ENCODE measurements around the gene USP34. TPM values are rescaled to one million over a fixed set of nuclear protein-coding genes. Genes with fewer than 3 reads are reported as not detected.

Gene USP34
- total RNA-seq, 4 donors from 2014 or later = 120 to 210 (median 157) TPM

DNA sequence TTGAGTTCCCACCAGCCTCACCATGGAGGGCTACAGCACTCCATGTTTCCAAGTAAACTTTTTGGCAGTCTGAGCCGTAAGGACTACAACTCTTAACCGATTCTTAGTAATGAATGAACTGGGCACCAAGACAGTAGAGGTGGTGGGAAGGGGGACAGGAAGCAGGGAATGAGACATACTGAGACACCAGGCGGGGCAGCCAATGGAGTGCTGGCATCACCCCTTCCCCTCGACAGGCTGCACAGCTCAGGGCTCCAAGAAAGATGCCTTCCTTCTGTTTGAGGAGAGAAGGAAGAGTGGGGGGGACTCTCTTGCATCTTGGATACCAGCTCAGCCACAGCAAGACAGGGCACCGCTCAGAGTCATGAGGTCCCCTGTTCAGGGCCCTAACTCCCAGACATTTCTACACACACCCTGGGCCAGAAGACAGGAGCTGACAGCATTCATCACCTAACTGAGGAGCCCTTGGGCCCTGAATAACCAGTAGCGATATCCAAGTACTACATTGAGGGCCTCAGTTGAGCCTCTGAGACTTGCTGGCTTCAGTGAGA is 45.2 kb downstream of the USP34 start:
- ATAC-seq = no peak

DNA sequence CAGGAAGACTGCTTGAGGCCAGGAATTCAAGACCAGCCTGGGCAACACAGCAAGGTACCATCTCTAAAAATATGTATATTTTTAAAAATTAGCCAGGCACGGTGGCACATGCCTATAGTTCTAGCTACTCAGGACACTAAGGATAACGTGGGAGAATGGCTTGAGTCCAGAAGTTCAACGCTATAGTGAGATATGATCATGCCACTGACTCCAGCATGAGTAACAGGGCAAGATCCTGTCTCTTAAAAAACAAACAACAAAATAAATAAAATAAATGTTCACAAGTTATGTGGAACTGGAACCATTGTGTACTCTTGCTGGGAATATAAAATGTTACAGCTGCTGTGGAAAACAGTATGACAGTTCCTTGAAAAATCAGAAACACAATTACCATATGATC is 47.2 kb downstream of the USP34 start:
- Histone ChIP-seq H3K4me1 (peaks cover 0 to 56% (median 0%) of the 10 kb centered on the region in 3 donors), H3K4me3 (no peak overlapping the region), H3K27me3 (no peaks in the 10 kb centered on the region), H3K9me3 (no peaks in the 10 kb centered on the region), H3K27ac (no peak overlapping the region), H3K36me3 (no peaks in the 10 kb centered on the region)
- no peak for ATAC-seq
- TF ChIP-seq, protein P1, sequence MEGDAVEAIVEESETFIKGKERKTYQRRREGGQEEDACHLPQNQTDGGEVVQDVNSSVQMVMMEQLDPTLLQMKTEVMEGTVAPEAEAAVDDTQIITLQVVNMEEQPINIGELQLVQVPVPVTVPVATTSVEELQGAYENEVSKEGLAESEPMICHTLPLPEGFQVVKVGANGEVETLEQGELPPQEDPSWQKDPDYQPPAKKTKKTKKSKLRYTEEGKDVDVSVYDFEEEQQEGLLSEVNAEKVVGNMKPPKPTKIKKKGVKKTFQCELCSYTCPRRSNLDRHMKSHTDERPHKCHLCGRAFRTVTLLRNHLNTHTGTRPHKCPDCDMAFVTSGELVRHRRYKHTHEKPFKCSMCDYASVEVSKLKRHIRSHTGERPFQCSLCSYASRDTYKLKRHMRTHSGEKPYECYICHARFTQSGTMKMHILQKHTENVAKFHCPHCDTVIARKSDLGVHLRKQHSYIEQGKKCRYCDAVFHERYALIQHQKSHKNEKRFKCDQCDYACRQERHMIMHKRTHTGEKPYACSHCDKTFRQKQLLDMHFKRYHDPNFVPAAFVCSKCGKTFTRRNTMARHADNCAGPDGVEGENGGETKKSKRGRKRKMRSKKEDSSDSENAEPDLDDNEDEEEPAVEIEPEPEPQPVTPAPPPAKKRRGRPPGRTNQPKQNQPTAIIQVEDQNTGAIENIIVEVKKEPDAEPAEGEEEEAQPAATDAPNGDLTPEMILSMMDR (IDR thresholded peaks at IDR 0.05) = no peak
- TF ChIP-seq POLR2A (IDR thresholded peaks at IDR 0.05) (no peak), EP300 (IDR thresholded peaks at IDR 0.05) (no peak), POLR2AphosphoS5 (IDR thresholded peaks at IDR 0.05) (no peak)
- 69% methylated on average over 3 of the region's 3 CpGs for WGBS, 2 donors (ENCODE audit: low coverage in 1 of 2)

More for the DNA sequence above, 45.2 kb downstream of the USP34 start:
- no peak for TF ChIP-seq EP300 (IDR thresholded peaks at IDR 0.05)
- no peak for TF ChIP-seq POLR2AphosphoS5 (IDR thresholded peaks at IDR 0.05)
- TF ChIP-seq, protein P1 (IDR thresholded peaks at IDR 0.05) = no peak
- TF ChIP-seq POLR2A (IDR thresholded peaks at IDR 0.05) = no peak
- H3K27ac ChIP-seq = no peak overlapping the region
- H3K9me3 ChIP-seq = no peaks in the 10 kb centered on the region
- peaks cover 0 to 47% (median 0%) of the 10 kb centered on the region in 3 donors for H3K4me1 ChIP-seq
- no peak overlapping the region for H3K4me3 ChIP-seq
- WGBS, 2 donors (ENCODE audit: low coverage in 1 of 2) = 80 to 100% methylated on average over 1 to 4 of the region's 6 CpGs
- no peaks in the 10 kb centered on the region for H3K27me3 ChIP-seq
- no peaks in the 10 kb centered on the region for H3K36me3 ChIP-seq

DNA sequence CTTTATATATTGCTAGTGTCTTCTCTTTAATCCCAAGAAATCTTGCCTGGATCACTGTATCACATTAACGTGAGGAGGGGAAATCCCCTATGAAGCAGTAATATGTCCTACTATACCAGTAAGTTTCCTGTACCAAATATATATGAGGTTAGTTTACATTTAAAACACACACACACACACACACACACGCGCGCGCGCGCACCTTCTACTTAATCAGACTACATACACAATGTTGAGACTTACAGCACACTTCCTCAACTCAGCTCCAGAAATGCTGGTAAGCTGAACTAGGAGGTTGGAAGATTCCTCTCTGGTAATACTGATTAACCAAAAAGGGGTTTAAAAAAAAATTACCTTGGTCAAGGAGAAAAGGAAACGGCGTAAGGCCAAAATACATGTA is 49.3 kb downstream of the USP34 start:
- H3K4me1 ChIP-seq = peaks cover 0 to 53% (median 0%) of the 10 kb centered on the region in 3 donors
- ATAC-seq = no peak
- 80 to 88% methylated on average over 3 to 9 of the region's 9 CpGs for WGBS, 2 donors (ENCODE audit: low coverage in 1 of 2)
- TF ChIP-seq POLR2AphosphoS5 (IDR thresholded peaks at IDR 0.05) = no peak
- no peak for TF ChIP-seq EP300 (IDR thresholded peaks at IDR 0.05)
- TF ChIP-seq POLR2A (IDR thresholded peaks at IDR 0.05) = no peak
- TF ChIP-seq, protein P1 (IDR thresholded peaks at IDR 0.05) = no peak
- no peaks in the 10 kb centered on the region for H3K9me3 ChIP-seq
- peaks cover 0 to 4% of the 10 kb centered on the region in 2 donors for H3K36me3 ChIP-seq
- H3K4me3 ChIP-seq = no peak overlapping the region
- H3K27me3 ChIP-seq = no peaks in the 10 kb centered on the region
- no peak overlapping the region for H3K27ac ChIP-seq

DNA sequence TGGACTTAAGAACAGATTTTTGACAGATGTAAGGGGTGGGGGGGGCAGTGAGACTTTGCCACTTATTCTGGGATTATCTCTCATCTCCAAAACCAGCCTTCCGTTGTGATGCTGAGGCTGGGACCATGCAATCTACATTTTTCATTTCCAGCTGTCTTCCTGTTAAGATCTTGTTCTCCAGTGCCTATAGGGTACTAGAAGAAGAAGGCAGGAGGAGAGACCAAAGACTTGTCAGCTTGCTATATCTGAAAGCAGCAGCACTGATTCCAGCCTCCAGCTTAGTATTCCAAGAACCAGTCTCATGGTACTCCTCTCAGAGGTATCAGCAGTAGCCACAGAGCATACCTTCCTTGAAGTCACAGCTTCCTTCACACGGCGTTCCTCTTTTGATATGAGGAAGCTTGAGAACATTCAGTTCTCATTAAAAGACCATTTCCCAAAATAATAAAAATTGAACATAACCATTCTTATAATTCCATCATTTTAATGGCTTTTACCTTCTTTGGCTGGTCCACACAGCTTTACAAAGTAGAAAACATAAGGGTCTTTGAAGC is 49.8 kb downstream of the USP34 start:
- 65 to 74% methylated on average over 3 of the region's 3 CpGs for WGBS, 2 donors (ENCODE audit: low coverage in 1 of 2)
- Histone ChIP-seq H3K27me3 (no peaks in the 10 kb centered on the region), H3K36me3 (peaks cover 0 to 4% of the 10 kb centered on the region in 2 donors), H3K4me1 (peaks cover 0 to 50% (median 0%) of the 10 kb centered on the region in 3 donors), H3K9me3 (no peaks in the 10 kb centered on the region), H3K4me3 (no peak overlapping the region), H3K27ac (no peak overlapping the region)
- no peak for TF ChIP-seq POLR2AphosphoS5 (IDR thresholded peaks at IDR 0.05)
- TF ChIP-seq, protein P1 (IDR thresholded peaks at IDR 0.05) = no peak
- TF ChIP-seq EP300 (IDR thresholded peaks at IDR 0.05) = no peak
- TF ChIP-seq POLR2A (IDR thresholded peaks at IDR 0.05) = no peak
- ATAC-seq = no peak

DNA sequence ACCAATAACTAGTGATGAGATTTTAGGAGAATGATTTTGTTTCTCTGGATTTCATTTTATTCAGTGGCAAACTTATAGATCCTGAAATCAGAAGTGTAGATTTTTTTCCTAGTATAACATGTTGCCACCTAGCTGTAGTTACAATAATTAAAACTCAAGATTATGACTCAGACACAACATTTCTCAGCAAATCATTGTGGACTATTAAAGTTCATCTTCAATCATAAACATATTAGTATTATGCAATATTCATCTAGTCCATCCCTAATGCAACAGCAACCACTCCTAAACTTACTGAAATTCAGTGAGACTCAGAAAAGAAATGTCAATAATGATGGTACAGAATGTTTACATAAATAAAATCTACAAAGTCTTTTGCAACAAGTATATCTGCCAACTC is 51.3 kb downstream of the USP34 start:
- Histone ChIP-seq H3K9me3 (no peaks in the 10 kb centered on the region), H3K4me3 (no peak overlapping the region), H3K4me1 (peaks cover 0 to 53% (median 6%) of the 10 kb centered on the region in 3 donors), H3K36me3 (peaks cover 0 to 4% of the 10 kb centered on the region in 2 donors), H3K27me3 (no peaks in the 10 kb centered on the region), H3K27ac (no peak overlapping the region)
- no peak for ATAC-seq
- TF ChIP-seq POLR2AphosphoS5 (IDR thresholded peaks at IDR 0.05) (no peak), POLR2A (IDR thresholded peaks at IDR 0.05) (no peak), EP300 (IDR thresholded peaks at IDR 0.05) (no peak)
- TF ChIP-seq, protein P1 (IDR thresholded peaks at IDR 0.05) = no peak

Measured in gastroesophageal sphincter (tissue), 4 donors.